GM12878 (cell line): ENCODE data around the gene FAM156B. TPM values are rescaled to one million over a fixed set of nuclear protein-coding genes. Genes with fewer than 3 reads are reported as not detected.

Experiments used
- ATAC-seq: fragments of 200-7000 bp; cut with Tn5 transposase; 3 replicates; pipeline ENCODE4 v1.9.1; 2020; ENCODE audit warnings: mild to moderate bottlenecking, moderate library complexity
- BruUV-seq: library from RNA; stranded (reverse); fragments of 400-500 nt; replicated peaks from 2 replicates; lab custom pipeline; 2021; lab: Mats Ljungman, UMichigan
- CTCF ChIA-PET: fragments of 300-600 bp; sonication (Branson Sonifier 250); formaldehyde crosslinking; extraction: SDS; loops from one replicate; lab custom pipeline; 2021; ENCODE audit warnings: inconsistent platforms; lab: Yijun Ruan, JAX
- POLR2A ChIA-PET: fragments of 350-600 bp; formaldehyde crosslinking; extraction: SDS; loops from one replicate; lab custom pipeline; 2021; ENCODE audit warnings: inconsistent platforms; lab: Charles Lee
- RAD21 ChIA-PET: fragments of 300-600 bp; sonication (Branson Sonifier 250); formaldehyde crosslinking; loops from one replicate; lab custom pipeline; 2023; ENCODE audit warnings: antibody characterized with exemption; ENCODE audit not compliant: unreplicated experiment; lab: Charles Lee
- SMC1A ChIA-PET: fragments of 300-600 bp; sonication (Branson Sonifier 250); formaldehyde crosslinking; loops from one replicate; lab custom pipeline; 2023; ENCODE audit not compliant: unreplicated experiment, uncharacterized antibody; lab: Charles Lee
- DNase-seq: peaks from one replicate; pipeline ENCODE4 v3.0.0-alpha.2; 2011; ENCODE audit warnings: low read depth, low spot score
- FAIRE-seq: peaks from 3 replicates; lab custom pipeline; 2011; peaks lifted over from hg19 to GRCh38; lab: Jason Lieb, UNC
- H2AFZ ChIP-seq: 2 replicates; pipeline ENCODE4 v1.6.0; 2011; ENCODE audit warnings: low read depth, low read length, control low read depth; ENCODE audit not compliant: control insufficient read depth
- H3K27ac ChIP-seq: 2 replicates; pipeline ENCODE4 v1.5.1; 2011; ENCODE audit warnings: control low read depth; ENCODE audit not compliant: control insufficient read depth, insufficient read depth
- H3K27me3 ChIP-seq, 2 experiments: replicated peaks in 1 of 2; 2 replicates each; pipeline versions ENCODE4 v1.6.0 to v1.6.1; 2011; ENCODE audit warnings: low read length in 1 of 2; ENCODE audit not compliant: control insufficient read depth in 2 of 2, insufficient read depth in 2 of 2
- H3K36me3 ChIP-seq, 2 experiments: 2 replicates each; pipeline ENCODE4 v1.5.1; 2011; ENCODE audit warnings: low read length in 1 of 2; ENCODE audit not compliant: control insufficient read depth in 2 of 2, insufficient read depth in 2 of 2
- H3K4me1 ChIP-seq: 2 replicates; pipeline ENCODE4 v1.6.1; 2011; ENCODE audit warnings: mild to moderate bottlenecking, low read length, moderate library complexity, mixed read lengths; ENCODE audit not compliant: control insufficient read depth, insufficient read depth
- H3K4me2 ChIP-seq: 2 replicates; pipeline ENCODE4 v1.6.0; 2011; ENCODE audit warnings: control low read depth; ENCODE audit not compliant: control insufficient read depth, insufficient read depth
- H3K4me3 ChIP-seq: fragments of 200-600 bp; sonication (generic); 2 replicates; pipeline ENCODE4 v1.5.1; 2016
- H3K79me2 ChIP-seq: 2 replicates; pipeline ENCODE4 v1.6.0; 2011; ENCODE audit warnings: low read length; ENCODE audit not compliant: control insufficient read depth, insufficient read depth
- H3K9ac ChIP-seq: 2 replicates; pipeline ENCODE4 v1.8.0; 2011; ENCODE audit warnings: low read length, control low read depth, mixed read lengths; ENCODE audit not compliant: control insufficient read depth, insufficient read depth
- H3K9me3 ChIP-seq: replicated peaks from 3 replicates; pipeline ENCODE4 v1.5.1; 2011; ENCODE audit warnings: mild to moderate bottlenecking, low read length; ENCODE audit not compliant: control insufficient read depth, insufficient read depth
- H4K20me1 ChIP-seq: 2 replicates; pipeline ENCODE4 v1.6.0; 2011; ENCODE audit not compliant: control insufficient read depth, insufficient read depth
- HCFC1 ChIP-seq: fragments of 150-350 bp; IDR thresholded peaks from 2 replicates; pipeline ENCODE4 v1.6.1; 2014; ENCODE audit warnings: low read length
- NFXL1 ChIP-seq: fragments of 450-650 bp; IDR thresholded peaks from 2 replicates; pipeline ENCODE4 v1.6.1; 2017; ENCODE audit warnings: antibody characterized with exemption, mild to moderate bottlenecking, borderline replicate concordance
- NFYB ChIP-seq: IDR thresholded peaks from 2 replicates; pipeline ENCODE4 v1.6.1; 2011; ENCODE audit warnings: low read depth, mild to moderate bottlenecking, low read length, improper control_type of control experiment, moderate library complexity; ENCODE audit not compliant: insufficient read depth
- POLR2A ChIP-seq: IDR thresholded peaks from 2 replicates; pipeline ENCODE4 v1.6.1; 2011; ENCODE audit warnings: low read depth, mild to moderate bottlenecking, low read length
- RBBP5 ChIP-seq: fragments of 200-600 bp; sonication (generic); conservative IDR thresholded peaks from 2 replicates; pipeline ENCODE4 v1.6.1; 2016
- SREBF1 ChIP-seq: IDR thresholded peaks from 2 replicates; pipeline ENCODE4 v1.6.1; 2012; ENCODE audit warnings: mild to moderate bottlenecking, low read length
- ZNF217 ChIP-seq: fragments of 450-650 bp; IDR thresholded peaks from 2 replicates; pipeline ENCODE4 v1.6.1; 2017; ENCODE audit warnings: antibody characterized with exemption, mild to moderate bottlenecking
- ZSCAN29 ChIP-seq: fragments of 450-650 bp; IDR thresholded peaks from 2 replicates; pipeline ENCODE4 v1.6.1; 2017; ENCODE audit warnings: mild to moderate bottlenecking, moderate library complexity
- WGBS: methylation state at CpG from one replicate; pipeline ENCODE4 v1.1.6; 2016; ENCODE audit warnings: low lambda C conversion rate; ENCODE audit not compliant: insufficient replicate concordance, insufficient coverage; ENCODE audit errors: missing lambda C conversion rate; 5-methylcytosine and 5-hydroxymethylcytosine counted together
- in situ Hi-C: fragments of 300-500 bp; cut with MboI; formaldehyde crosslinking; loops from 9 replicates; pipeline ENCODE4 v1.14.3; 2018; ENCODE audit warnings: mixed read lengths
- intact Hi-C: fragments of 100-400 bp; cut with micrococcal nuclease; formaldehyde crosslinking; loops from one replicate; pipeline ENCODE4 v1.14.2; 2022; ENCODE audit not compliant: unreplicated experiment
- polyA plus RNA-seq, 11 experiments: library from polyadenylated mRNA; depleted of rRNA in 4 of 11; unstranded in 6 of 11; stranded (reverse) in 5 of 11; fragments of >200 nt; fragmentation: Nextera tagmentation in 4 of 11; fragmentation: Illumina TruSeq in 1 of 11; extraction: Ambion mirVana in 4 of 11; extraction: Trizol in 1 of 11; gene quantifications; 1 replicate in 1 of 11; 2 replicates in 10 of 11; pipeline versions ENCODE4 v1.2.1 to v1.2.3, GENCODE V29; 2011 to 2016; ENCODE audit warnings: inconsistent platforms in 2 of 11, missing spikeins in 2 of 11, low read depth in 1 of 11
- total RNA-seq, 4 experiments: library from RNA; depleted of rRNA in 3 of 4; stranded (reverse); fragments of >200 nt in 3 of 4; fragmentation: Illumina TruSeq in 1 of 4; extraction: Trizol in 1 of 4; gene quantifications; 2 replicates each; pipeline versions ENCODE4 v1.2.1 to v1.2.3, GENCODE V29; 2013 to 2021
- TF ChIP-seq, protein P1 (sequence below): fragments of 450-650 bp; IDR thresholded peaks from 2 replicates; pipeline ENCODE4 v1.6.1; 2016; ENCODE audit warnings: mild to moderate bottlenecking
- TF ChIP-seq, protein P2 (sequence below): fragments of 450-650 bp; IDR thresholded peaks from 2 replicates; pipeline ENCODE4 v1.6.1; 2017; ENCODE audit warnings: borderline replicate concordance
- TF ChIP-seq, protein P3 (sequence below): fragments of 450-650 bp; IDR thresholded peaks from 2 replicates; pipeline ENCODE4 v1.6.1; 2017; ENCODE audit warnings: mild to moderate bottlenecking, low read depth, inconsistent platforms; ENCODE audit not compliant: poor library complexity, severe bottlenecking
- TF ChIP-seq, protein P4 (sequence below), 3 experiments: IDR thresholded peaks in 2 of 3; conservative IDR thresholded peaks in 1 of 3; 2 replicates each; pipeline ENCODE4 v1.5.1; 2011; ENCODE audit warnings: low read depth in 3 of 3, low read length in 3 of 3, mild to moderate bottlenecking in 3 of 3, control low read depth in 2 of 3, moderate library complexity in 2 of 3, inconsistent platforms in 1 of 3, mixed read lengths in 1 of 3; ENCODE audit not compliant: control insufficient read depth in 2 of 3, insufficient read depth in 1 of 3; ENCODE audit errors: extremely low read depth in 1 of 3

FAM156B gene
- total and polyA plus RNA-seq, 10 of the 15 experiments (the other 5 are each of a cell fraction or from before 2014, with no cell fraction given) = 0.53 to 27.9 (median 16.8) TPM

DNA sequence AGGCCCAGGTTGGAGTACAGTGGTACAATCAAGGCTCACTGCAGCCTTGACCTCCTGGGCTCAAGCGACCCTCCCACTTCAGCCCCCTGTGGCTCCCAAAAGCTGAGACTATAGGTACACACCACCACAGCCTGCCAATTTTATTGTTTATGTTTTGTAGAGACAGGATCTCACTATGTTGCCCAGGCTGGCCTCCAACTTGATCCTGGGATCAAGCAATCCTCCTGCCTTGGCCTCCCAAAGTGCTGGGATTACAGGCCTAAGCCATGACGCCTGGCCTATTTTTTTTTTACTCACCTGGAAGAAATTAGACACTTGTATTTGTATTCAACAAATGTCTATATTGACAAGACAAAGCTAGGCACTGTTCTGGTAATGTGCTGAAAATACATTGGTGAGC is 36.1 kb downstream of the FAM156B start:
- peaks cover 3% of the 10 kb centered on the region; the same call in 1 of the 2 replicates for H3K4me1 ChIP-seq
- H4K20me1 ChIP-seq = no peaks in the 10 kb centered on the region
- intact Hi-C loops = no loop called here
- H3K9ac ChIP-seq = no peak overlapping the region
- H3K9me3 ChIP-seq = no peaks in the 10 kb centered on the region
- WGBS = 44% methylated on average over 2 of the region's 2 CpGs
- H3K27me3 ChIP-seq = no peaks in the 10 kb centered on the region
- no peak for TF ChIP-seq ZNF217
- TF ChIP-seq, protein P1, sequence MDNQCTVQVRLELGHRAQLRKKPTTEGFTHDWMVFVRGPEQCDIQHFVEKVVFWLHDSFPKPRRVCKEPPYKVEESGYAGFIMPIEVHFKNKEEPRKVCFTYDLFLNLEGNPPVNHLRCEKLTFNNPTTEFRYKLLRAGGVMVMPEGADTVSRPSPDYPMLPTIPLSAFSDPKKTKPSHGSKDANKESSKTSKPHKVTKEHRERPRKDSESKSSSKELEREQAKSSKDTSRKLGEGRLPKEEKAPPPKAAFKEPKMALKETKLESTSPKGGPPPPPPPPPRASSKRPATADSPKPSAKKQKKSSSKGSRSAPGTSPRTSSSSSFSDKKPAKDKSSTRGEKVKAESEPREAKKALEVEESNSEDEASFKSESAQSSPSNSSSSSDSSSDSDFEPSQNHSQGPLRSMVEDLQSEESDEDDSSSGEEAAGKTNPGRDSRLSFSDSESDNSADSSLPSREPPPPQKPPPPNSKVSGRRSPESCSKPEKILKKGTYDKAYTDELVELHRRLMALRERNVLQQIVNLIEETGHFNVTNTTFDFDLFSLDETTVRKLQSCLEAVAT = no peak
- no peak for TF ChIP-seq NFYB
- TF ChIP-seq, protein P2, sequence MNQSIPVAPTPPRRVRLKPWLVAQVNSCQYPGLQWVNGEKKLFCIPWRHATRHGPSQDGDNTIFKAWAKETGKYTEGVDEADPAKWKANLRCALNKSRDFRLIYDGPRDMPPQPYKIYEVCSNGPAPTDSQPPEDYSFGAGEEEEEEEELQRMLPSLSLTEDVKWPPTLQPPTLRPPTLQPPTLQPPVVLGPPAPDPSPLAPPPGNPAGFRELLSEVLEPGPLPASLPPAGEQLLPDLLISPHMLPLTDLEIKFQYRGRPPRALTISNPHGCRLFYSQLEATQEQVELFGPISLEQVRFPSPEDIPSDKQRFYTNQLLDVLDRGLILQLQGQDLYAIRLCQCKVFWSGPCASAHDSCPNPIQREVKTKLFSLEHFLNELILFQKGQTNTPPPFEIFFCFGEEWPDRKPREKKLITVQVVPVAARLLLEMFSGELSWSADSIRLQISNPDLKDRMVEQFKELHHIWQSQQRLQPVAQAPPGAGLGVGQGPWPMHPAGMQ = no peak
- no peak for TF ChIP-seq RBBP5
- TF ChIP-seq HCFC1 = no peak
- TF ChIP-seq SREBF1 = no peak
- TF ChIP-seq, protein P3, sequence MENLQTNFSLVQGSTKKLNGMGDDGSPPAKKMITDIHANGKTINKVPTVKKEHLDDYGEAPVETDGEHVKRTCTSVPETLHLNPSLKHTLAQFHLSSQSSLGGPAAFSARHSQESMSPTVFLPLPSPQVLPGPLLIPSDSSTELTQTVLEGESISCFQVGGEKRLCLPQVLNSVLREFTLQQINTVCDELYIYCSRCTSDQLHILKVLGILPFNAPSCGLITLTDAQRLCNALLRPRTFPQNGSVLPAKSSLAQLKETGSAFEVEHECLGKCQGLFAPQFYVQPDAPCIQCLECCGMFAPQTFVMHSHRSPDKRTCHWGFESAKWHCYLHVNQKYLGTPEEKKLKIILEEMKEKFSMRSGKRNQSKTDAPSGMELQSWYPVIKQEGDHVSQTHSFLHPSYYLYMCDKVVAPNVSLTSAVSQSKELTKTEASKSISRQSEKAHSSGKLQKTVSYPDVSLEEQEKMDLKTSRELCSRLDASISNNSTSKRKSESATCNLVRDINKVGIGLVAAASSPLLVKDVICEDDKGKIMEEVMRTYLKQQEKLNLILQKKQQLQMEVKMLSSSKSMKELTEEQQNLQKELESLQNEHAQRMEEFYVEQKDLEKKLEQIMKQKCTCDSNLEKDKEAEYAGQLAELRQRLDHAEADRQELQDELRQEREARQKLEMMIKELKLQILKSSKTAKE = no peak
- TF ChIP-seq, protein P4, sequence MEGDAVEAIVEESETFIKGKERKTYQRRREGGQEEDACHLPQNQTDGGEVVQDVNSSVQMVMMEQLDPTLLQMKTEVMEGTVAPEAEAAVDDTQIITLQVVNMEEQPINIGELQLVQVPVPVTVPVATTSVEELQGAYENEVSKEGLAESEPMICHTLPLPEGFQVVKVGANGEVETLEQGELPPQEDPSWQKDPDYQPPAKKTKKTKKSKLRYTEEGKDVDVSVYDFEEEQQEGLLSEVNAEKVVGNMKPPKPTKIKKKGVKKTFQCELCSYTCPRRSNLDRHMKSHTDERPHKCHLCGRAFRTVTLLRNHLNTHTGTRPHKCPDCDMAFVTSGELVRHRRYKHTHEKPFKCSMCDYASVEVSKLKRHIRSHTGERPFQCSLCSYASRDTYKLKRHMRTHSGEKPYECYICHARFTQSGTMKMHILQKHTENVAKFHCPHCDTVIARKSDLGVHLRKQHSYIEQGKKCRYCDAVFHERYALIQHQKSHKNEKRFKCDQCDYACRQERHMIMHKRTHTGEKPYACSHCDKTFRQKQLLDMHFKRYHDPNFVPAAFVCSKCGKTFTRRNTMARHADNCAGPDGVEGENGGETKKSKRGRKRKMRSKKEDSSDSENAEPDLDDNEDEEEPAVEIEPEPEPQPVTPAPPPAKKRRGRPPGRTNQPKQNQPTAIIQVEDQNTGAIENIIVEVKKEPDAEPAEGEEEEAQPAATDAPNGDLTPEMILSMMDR (IDR thresholded peaks at IDR 0.05 in 2 of 3, conservative IDR thresholded peaks at IDR 0.05 in 1 of 3; ENCODE audit: control insufficient read depth in 2 of 3, extremely low read depth in 1 of 3, insufficient read depth in 1 of 3, low read depth in 3 of 3, low read length in 3 of 3) = no peak
- no peak for TF ChIP-seq POLR2A
- TF ChIP-seq ZSCAN29 = no peak
- TF ChIP-seq NFXL1 = no peak
- TF ChIP-seq, all 136 proteins: peak for 0
- no peaks in the 10 kb centered on the region for H3K79me2 ChIP-seq
- no peak overlapping the region for H3K4me3 ChIP-seq
- ATAC-seq (no peak), FAIRE-seq (no peak), DNase-seq (no peak)
- H3K36me3 ChIP-seq = no peaks in the 10 kb centered on the region
- no peak overlapping the region for H3K27ac ChIP-seq
- H2AFZ ChIP-seq = no peak overlapping the region
- ChIA-PET RAD21 (interaction anchor here (1.5 kb wide), 1 partner anchor 10 kb away, joined by 9 read pairs; no protein-coding TSS in a partner anchor), POLR2A (no interaction called here), SMC1A (interaction anchor here (1.1 kb wide), 1 partner anchor 9 kb away, joined by 13 read pairs; no protein-coding TSS in a partner anchor), CTCF (interaction anchor here (0.8 to 1.6 kb wide), 2 partner anchors 10 to 62 kb away, joined by 4 to 8 read pairs; no protein-coding TSS in a partner anchor)
- in situ Hi-C loops = no loop called here
- H3K4me2 ChIP-seq = no peak overlapping the region
- BruUV-seq = no TSS peak
